ENCODE data around the gene MAP1S.
A peak's percentile ranks its signal among the peaks of the same experiment; 100 is the strongest.

MAP1S gene

GRCh38 chr19:17753976-17754375, 34.7 kb downstream of the MAP1S start:
- Histone ChIP-seq H3K4me2 (ENCODE audit: low read length) (peak overlapping the region; percentile 94), H3K27ac (ENCODE audit: low read depth, low read length) (peak overlapping the region; percentile 94), H4K20me1 (ENCODE audit: control insufficient read depth, insufficient read depth, low read depth, low read length) (0 out of 2 replicates have a peak, but pooled peaks cover 7% of the 10 kb centered on the region), H3K36me3 (ENCODE audit: control insufficient read depth, low read length) (peaks cover 57% of the 10 kb centered on the region), H3F3A (ENCODE audit: control insufficient read depth, insufficient read depth) (peaks cover 34% of the 10 kb centered on the region), H3K9me2 (replicated peaks; ENCODE audit: control insufficient read depth, low read length) (no peaks in the 10 kb centered on the region), H3K9me3 (ENCODE audit: control insufficient read depth, insufficient read depth, low read length) (no peaks in the 10 kb centered on the region), H3K4me3 (ENCODE audit: low read length) (peak overlapping the region; percentile 42), H3K4me1 (ENCODE audit: control insufficient read depth, low read length) (peaks cover 72% of the 10 kb centered on the region), H3K79me2 (ENCODE audit: control insufficient read depth, low read length) (peaks cover 58% of the 10 kb centered on the region), H3K27me3 (ENCODE audit: control insufficient read depth, low read length) (no peaks in the 10 kb centered on the region)
- TF ChIP-seq, protein P1, sequence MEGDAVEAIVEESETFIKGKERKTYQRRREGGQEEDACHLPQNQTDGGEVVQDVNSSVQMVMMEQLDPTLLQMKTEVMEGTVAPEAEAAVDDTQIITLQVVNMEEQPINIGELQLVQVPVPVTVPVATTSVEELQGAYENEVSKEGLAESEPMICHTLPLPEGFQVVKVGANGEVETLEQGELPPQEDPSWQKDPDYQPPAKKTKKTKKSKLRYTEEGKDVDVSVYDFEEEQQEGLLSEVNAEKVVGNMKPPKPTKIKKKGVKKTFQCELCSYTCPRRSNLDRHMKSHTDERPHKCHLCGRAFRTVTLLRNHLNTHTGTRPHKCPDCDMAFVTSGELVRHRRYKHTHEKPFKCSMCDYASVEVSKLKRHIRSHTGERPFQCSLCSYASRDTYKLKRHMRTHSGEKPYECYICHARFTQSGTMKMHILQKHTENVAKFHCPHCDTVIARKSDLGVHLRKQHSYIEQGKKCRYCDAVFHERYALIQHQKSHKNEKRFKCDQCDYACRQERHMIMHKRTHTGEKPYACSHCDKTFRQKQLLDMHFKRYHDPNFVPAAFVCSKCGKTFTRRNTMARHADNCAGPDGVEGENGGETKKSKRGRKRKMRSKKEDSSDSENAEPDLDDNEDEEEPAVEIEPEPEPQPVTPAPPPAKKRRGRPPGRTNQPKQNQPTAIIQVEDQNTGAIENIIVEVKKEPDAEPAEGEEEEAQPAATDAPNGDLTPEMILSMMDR (IDR thresholded peaks at IDR 0.05; ENCODE audit: low read depth, low read length, poor library complexity, severe bottlenecking) = no peak
- TF ChIP-seq EZH2phosphoT487 (IDR thresholded peaks at IDR 0.05; ENCODE audit: borderline replicate concordance, low read length) = no peak

DNA sequence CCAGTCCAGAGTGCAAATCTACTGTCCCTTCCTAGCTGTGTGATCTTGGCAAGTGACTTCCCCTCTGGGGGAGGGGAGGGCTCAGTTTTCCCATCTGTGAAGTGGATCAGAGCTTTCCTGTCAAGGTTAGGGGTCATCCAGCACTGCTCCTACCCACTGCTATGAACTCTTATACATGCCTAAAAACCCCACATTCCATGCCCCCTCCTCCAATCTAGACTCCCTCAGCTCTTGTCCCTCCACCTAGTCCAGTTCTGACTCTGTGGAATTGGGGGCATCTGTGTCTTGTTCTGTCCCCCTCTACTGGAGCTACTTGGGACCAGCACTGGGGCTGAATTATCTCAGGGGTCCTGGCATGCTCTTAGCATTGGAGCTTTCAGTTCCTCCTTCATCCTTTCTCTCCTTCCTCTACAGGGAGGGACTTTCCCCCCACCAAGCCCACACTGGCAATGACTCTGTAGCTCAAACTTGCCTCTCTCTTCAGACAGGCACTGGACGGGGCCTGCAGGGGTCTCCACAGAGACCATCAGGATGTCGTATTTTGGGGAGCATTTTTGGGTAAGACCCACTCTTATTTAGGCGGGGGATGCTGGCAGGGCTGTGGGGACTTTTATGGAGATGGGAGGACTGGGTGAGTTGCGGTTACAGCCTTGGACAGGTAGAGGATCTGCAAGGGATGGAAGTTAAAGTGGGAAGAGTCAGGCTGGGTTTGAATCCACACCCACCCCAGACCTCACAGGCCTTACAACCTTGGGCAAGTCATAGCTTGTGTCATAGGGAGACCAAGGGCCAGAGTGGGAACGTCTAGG, 35.6 kb downstream of the MAP1S start:
- Histone ChIP-seq H3K4me2 (ENCODE audit: low read length) (peak overlapping the region; percentile 94), H3K79me2 (ENCODE audit: control insufficient read depth, low read length) (peaks cover 51% of the 10 kb centered on the region), H3K27ac (ENCODE audit: low read depth, low read length) (peak overlapping the region; percentile 94)

GRCh38 chr19:17755443-17755890, 36.2 kb downstream of the MAP1S start:
- Histone ChIP-seq H3K4me1 (ENCODE audit: control insufficient read depth, low read length) (peaks cover 68% of the 10 kb centered on the region), H3K79me2 (ENCODE audit: control insufficient read depth, low read length) (peaks cover 51% of the 10 kb centered on the region), H3K27ac (ENCODE audit: low read depth, low read length) (peak overlapping the region; percentile 94), H3K9me2 (replicated peaks; ENCODE audit: control insufficient read depth, low read length) (no peaks in the 10 kb centered on the region), H4K20me1 (ENCODE audit: control insufficient read depth, insufficient read depth, low read depth, low read length) (0 out of 2 replicates have a peak, but pooled peaks cover 7% of the 10 kb centered on the region), H3F3A (ENCODE audit: control insufficient read depth, insufficient read depth) (peaks cover 23% of the 10 kb centered on the region), H3K9me3 (ENCODE audit: control insufficient read depth, insufficient read depth, low read length) (no peaks in the 10 kb centered on the region), H3K27me3 (ENCODE audit: control insufficient read depth, low read length) (no peaks in the 10 kb centered on the region), H3K36me3 (ENCODE audit: control insufficient read depth, low read length) (peaks cover 71% of the 10 kb centered on the region), H3K4me3 (ENCODE audit: low read length) (peak overlapping the region; percentile 42), H3K4me2 (ENCODE audit: low read length) (peak overlapping the region; percentile 94)
- TF ChIP-seq, protein P1 (IDR thresholded peaks at IDR 0.05; ENCODE audit: low read depth, low read length, poor library complexity, severe bottlenecking) = no peak
- TF ChIP-seq EZH2phosphoT487 (IDR thresholded peaks at IDR 0.05; ENCODE audit: borderline replicate concordance, low read length) = no peak

More for the DNA sequence above, 35.6 kb downstream of the MAP1S start:
- TF ChIP-seq, protein P1 (IDR thresholded peaks at IDR 0.05; ENCODE audit: low read depth, low read length, poor library complexity, severe bottlenecking) = peak; percentile 77
- TF ChIP-seq EZH2phosphoT487 (IDR thresholded peaks at IDR 0.05; ENCODE audit: borderline replicate concordance, low read length) = no peak
- Histone ChIP-seq H3K27me3 (ENCODE audit: control insufficient read depth, low read length) (no peaks in the 10 kb centered on the region), H4K20me1 (ENCODE audit: control insufficient read depth, insufficient read depth, low read depth, low read length) (0 out of 2 replicates have a peak, but pooled peaks cover 7% of the 10 kb centered on the region), H3K9me3 (ENCODE audit: control insufficient read depth, insufficient read depth, low read length) (no peaks in the 10 kb centered on the region), H3K4me1 (ENCODE audit: control insufficient read depth, low read length) (peaks cover 68% of the 10 kb centered on the region), H3K36me3 (ENCODE audit: control insufficient read depth, low read length) (peaks cover 66% of the 10 kb centered on the region), H3F3A (ENCODE audit: control insufficient read depth, insufficient read depth) (peaks cover 27% of the 10 kb centered on the region), H3K9me2 (replicated peaks; ENCODE audit: control insufficient read depth, low read length) (no peaks in the 10 kb centered on the region), H3K4me3 (ENCODE audit: low read length) (peak overlapping the region; percentile 42)

Data from DOHH2 (cell line).